Testis (tissue), 2 donors: ENCODE measurements around the gene PIM3.

ENCODE experiments used
- CTCF ChIP-seq, 3 experiments: fragments of 450-650 bp in 2 of 3; fragments of 200-600 bp in 1 of 3; sonication (generic) in 1 of 3; IDR thresholded peaks; one replicate each; pipeline ENCODE4 v1.5.1; 2016 to 2019; ENCODE audit warnings: antibody characterized with exemption in 3 of 3, mild to moderate bottlenecking in 2 of 3, moderate library complexity in 1 of 3
- POLR2A ChIP-seq: fragments of 450-650 bp; IDR thresholded peaks from one replicate; pipeline ENCODE4 v1.6.1; 2017; ENCODE audit warnings: antibody characterized with exemption, mild to moderate bottlenecking, moderate library complexity

GRCh38 chr22:49914256-49914655 is 46.3 kb upstream of the PIM3 start:
- no peak for TF ChIP-seq CTCF (IDR thresholded peaks at IDR 0.05)
- TF ChIP-seq POLR2A, result no peak
